Small intestine (tissue), 7 donors: ENCODE measurements around the gene PPP1R7. TPM values are rescaled to one million over a fixed set of nuclear protein-coding genes. Genes with fewer than 3 reads are reported as not detected.

Source experiments
- DNase-seq, 2 donors: peaks; one replicate each; pipeline versions ENCODE4 v3.0.0 to v3.0.0-alpha.2; 2013
- FAIRE-seq: peaks from 2 replicates; lab custom pipeline; 2012; peaks lifted over from hg19 to GRCh38; lab: Jason Lieb, UNC
- H3K27ac ChIP-seq, 3 donors: one replicate each; pipeline ENCODE4 v1.5.1; 2013; ENCODE audit warnings: low read length in 2 of 3, mild to moderate bottlenecking in 2 of 3, control low read depth in 1 of 3, inconsistent platforms in 1 of 3, low read depth in 1 of 3, moderate library complexity in 1 of 3
- H3K27me3 ChIP-seq, 3 donors: one replicate each; pipeline ENCODE4 v1.6.1; 2013; ENCODE audit warnings: low read length in 3 of 3, inconsistent platforms in 1 of 3; ENCODE audit not compliant: control insufficient read depth in 3 of 3, insufficient read depth in 3 of 3
- H3K36me3 ChIP-seq, 3 donors: one replicate each; pipeline ENCODE4 v1.6.1; 2013; ENCODE audit warnings: low read length in 3 of 3, inconsistent platforms in 1 of 3, low read depth in 1 of 3, mild to moderate bottlenecking in 1 of 3, moderate library complexity in 1 of 3; ENCODE audit not compliant: control insufficient read depth in 3 of 3, insufficient read depth in 2 of 3
- H3K4me1 ChIP-seq, 3 donors: one replicate each; pipeline ENCODE4 v1.6.1; 2013; ENCODE audit warnings: low read length in 2 of 3, inconsistent platforms in 1 of 3, low read depth in 1 of 3, mild to moderate bottlenecking in 1 of 3, moderate library complexity in 1 of 3; ENCODE audit not compliant: control insufficient read depth in 3 of 3, insufficient read depth in 2 of 3
- H3K4me3 ChIP-seq, 3 donors: one replicate each; pipeline ENCODE4 v1.5.1; 2013; ENCODE audit warnings: low read length in 3 of 3, control low read depth in 1 of 3, inconsistent platforms in 1 of 3, low read depth in 1 of 3, mild to moderate bottlenecking in 1 of 3, moderate library complexity in 1 of 3
- H3K9me3 ChIP-seq, 2 donors: one replicate each; pipeline ENCODE4 v1.6.1; 2013; ENCODE audit warnings: low read depth in 1 of 2, low read length in 1 of 2; ENCODE audit not compliant: control insufficient read depth in 2 of 2, insufficient read depth in 1 of 2
- WGBS, 3 donors: extraction: QIAGEN DNeasy Blood & Tissue Kit; methylation state at CpG; one replicate each; pipeline ENCODE4 v1.1.7; 2013; 5-methylcytosine and 5-hydroxymethylcytosine counted together
- polyA plus RNA-seq, 4 donors: library from polyadenylated mRNA; stranded (reverse) in 3 of 4; unstranded in 1 of 4; fragments of 200-250 nt in 3 of 4; fragments of 120-200 nt in 1 of 4; gene quantifications; one replicate each; pipeline versions ENCODE4 v1.2.1 to v1.2.3, GENCODE V29; 2013
- donor health status: healthy with polysubstance abuse.
- donor health status: control.
- donor health status: control.
- donor health status: Bipolar disorder and iron deficiency.
- donor health status: healthy.

PPP1R7 gene
- polyA plus RNA-seq, 4 donors = 57.3 to 74.7 (median 63.5) TPM

GRCh38 chr2:241123816-241124536 lies 26.3 kb upstream of the PPP1R7 start:
- 60 to 82% (median 77%) methylated on average over 16 of the region's 16 CpGs for WGBS, 3 donors
- Histone ChIP-seq H3K27ac (no peak overlapping the region), H3K36me3 (peaks cover 0 to 40% (median 0%) of the 10 kb centered on the region in 3 donors), H3K4me1 (no peaks in the 10 kb centered on the region), H3K9me3 (no peaks in the 10 kb centered on the region), H3K4me3 (no peak overlapping the region), H3K27me3 (no peaks in the 10 kb centered on the region)
- DNase-seq (peak in 1 of 2 donors; percentile 25), FAIRE-seq (no peak)

- H3K9me3 ChIP-seq = no peaks in the 10 kb centered on the region
- no peak overlapping the region for H3K4me3 ChIP-seq
- H3K27ac ChIP-seq = no peak overlapping the region
- DNase-seq (no peak), FAIRE-seq (no peak)
- H3K4me1 ChIP-seq = no peaks in the 10 kb centered on the region
- peaks cover 0 to 46% (median 0%) of the 10 kb centered on the region in 3 donors for H3K36me3 ChIP-seq
- no peaks in the 10 kb centered on the region for H3K27me3 ChIP-seq
- WGBS, 3 donors = 83 to 95% (median 94%) methylated on average over 13 of the region's 13 CpGs
Measured at GRCh38 chr2:241125626-241126025, 24.6 kb upstream of the PPP1R7 start.

GRCh38 chr2:241126201-241126611 lies 24.1 kb upstream of the PPP1R7 start:
- no peaks in the 10 kb centered on the region for H3K27me3 ChIP-seq
- no peak overlapping the region for H3K27ac ChIP-seq
- H3K36me3 ChIP-seq = peaks cover 0 to 45% (median 0%) of the 10 kb centered on the region in 3 donors
- no peak for DNase-seq
- H3K4me1 ChIP-seq = no peaks in the 10 kb centered on the region
- 92 to 94% (median 92%) methylated on average over 21 of the region's 21 CpGs for WGBS, 3 donors
- no peak overlapping the region for H3K4me3 ChIP-seq
- FAIRE-seq = no peak
- no peaks in the 10 kb centered on the region for H3K9me3 ChIP-seq

- FAIRE-seq (no peak), DNase-seq (no peak)
- 93 to 94% (median 93%) methylated on average over 18 of the region's 18 CpGs for WGBS, 3 donors
- Histone ChIP-seq H3K27me3 (no peaks in the 10 kb centered on the region), H3K4me3 (no peak overlapping the region), H3K36me3 (peaks cover 0 to 49% (median 0%) of the 10 kb centered on the region in 3 donors), H3K27ac (no peak overlapping the region), H3K4me1 (no peaks in the 10 kb centered on the region), H3K9me3 (no peaks in the 10 kb centered on the region)
Measured at GRCh38 chr2:241126771-241127202, 23.5 kb upstream of the PPP1R7 start.

GRCh38 chr2:241128266-241128665 lies 22.0 kb upstream of the PPP1R7 start:
- H3K27me3 ChIP-seq = no peaks in the 10 kb centered on the region
- no peak overlapping the region for H3K4me3 ChIP-seq
- no peaks in the 10 kb centered on the region for H3K9me3 ChIP-seq
- DNase-seq (no peak), FAIRE-seq (no peak)
- 92 to 98% (median 96%) methylated on average over 8 of the region's 8 CpGs for WGBS, 3 donors
- H3K27ac ChIP-seq = no peak overlapping the region
- peaks cover 0 to 47% (median 0%) of the 10 kb centered on the region in 3 donors for H3K36me3 ChIP-seq
- H3K4me1 ChIP-seq = no peaks in the 10 kb centered on the region

GRCh38 chr2:241129086-241129871 lies 21.0 kb upstream of the PPP1R7 start:
- Histone ChIP-seq H3K9me3 (no peaks in the 10 kb centered on the region), H3K36me3 (peaks cover 0 to 42% (median 0%) of the 10 kb centered on the region in 3 donors), H3K4me1 (no peaks in the 10 kb centered on the region), H3K27ac (no peak overlapping the region), H3K27me3 (no peaks in the 10 kb centered on the region), H3K4me3 (no peak overlapping the region)
- DNase-seq (no peak), FAIRE-seq (no peak)
- 81 to 89% (median 86%) methylated on average over 12 of the region's 12 CpGs for WGBS, 3 donors

- H3K27me3 ChIP-seq = no peaks in the 10 kb centered on the region
- no peak for FAIRE-seq
- WGBS, 3 donors = 93 to 94% (median 93%) methylated on average over 16 of the region's 16 CpGs
- peaks cover 0 to 49% (median 0%) of the 10 kb centered on the region in 3 donors for H3K36me3 ChIP-seq
- peaks cover 0 to 2% (median 0%) of the 10 kb centered on the region in 3 donors for H3K4me1 ChIP-seq
- no peak overlapping the region for H3K4me3 ChIP-seq
- no peaks in the 10 kb centered on the region for H3K9me3 ChIP-seq
- H3K27ac ChIP-seq = no peak overlapping the region
- no peak for DNase-seq
Measured at GRCh38 chr2:241130316-241130715, 20.0 kb upstream of the PPP1R7 start.

- Histone ChIP-seq H3K4me3 (no peak overlapping the region), H3K4me1 (peaks cover 0 to 10% (median 0%) of the 10 kb centered on the region in 3 donors), H3K27ac (no peak overlapping the region), H3K27me3 (no peaks in the 10 kb centered on the region), H3K36me3 (peaks cover 0 to 47% (median 0%) of the 10 kb centered on the region in 3 donors), H3K9me3 (no peaks in the 10 kb centered on the region)
- DNase-seq = no peak
- no peak for FAIRE-seq
- 92 to 93% (median 92%) methylated on average over 7 of the region's 7 CpGs for WGBS, 3 donors
Measured at GRCh38 chr2:241131531-241131930, 18.7 kb upstream of the PPP1R7 start.
